CD4-positive, alpha-beta T cell treated with Interleukin-17A for 4 hours (primary cell): ENCODE measurements around the gene ALKBH3.

ENCODE experiments used
- DNase-seq: peaks from one replicate; pipeline ENCODE4 v3.0.0-alpha.2; 2020; ENCODE audit warnings: mixed read lengths

ALKBH3 gene

DNA sequence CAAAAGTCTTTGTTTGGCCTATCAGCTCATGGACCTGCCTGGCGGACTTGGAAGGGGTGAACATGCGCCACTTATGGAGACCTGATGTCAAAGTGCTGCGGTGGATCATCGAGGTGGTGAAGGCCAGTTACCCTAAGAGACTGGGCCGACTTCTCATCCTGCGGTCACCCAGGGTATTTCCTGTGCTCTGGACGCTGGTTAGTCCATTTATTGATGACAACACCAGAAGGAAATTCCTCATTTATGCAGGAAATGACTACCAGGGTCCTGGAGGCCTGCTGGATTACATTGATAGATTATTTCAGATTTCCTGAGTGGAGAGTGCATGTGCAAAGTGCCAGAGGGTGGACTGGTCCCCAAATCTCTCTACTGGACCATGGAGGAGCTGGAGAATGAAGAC, 17.9 kb downstream of the ALKBH3 start:
- DNase-seq: no peak

DNA sequence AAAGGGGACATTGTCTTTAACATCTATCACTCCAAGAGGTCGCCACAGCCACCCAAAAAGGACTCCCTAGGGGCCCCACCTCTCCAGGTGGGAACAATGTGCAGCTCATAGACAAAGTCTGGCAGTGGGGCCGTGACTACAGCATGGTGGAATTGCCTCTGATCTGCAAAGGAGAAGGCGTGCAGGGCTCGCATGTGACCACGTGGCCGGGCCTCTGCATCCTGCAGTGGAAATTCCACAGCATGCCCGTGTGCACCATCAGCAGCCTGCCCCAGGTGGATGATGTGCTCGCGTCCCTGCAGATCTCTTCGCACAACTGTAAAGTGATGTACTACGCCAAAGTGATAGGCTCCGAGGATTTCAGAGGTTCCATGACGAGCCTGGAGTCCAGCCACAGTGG, 18.5 kb downstream of the ALKBH3 start:
- no peak for DNase-seq

- DNase-seq: no peak
Observed at GRCh38 chr11:43901551-43901950, 20.9 kb downstream of the ALKBH3 start.

- no peak for DNase-seq
Observed at GRCh38 chr11:43903078-43903477, 22.4 kb downstream of the ALKBH3 start.

DNA sequence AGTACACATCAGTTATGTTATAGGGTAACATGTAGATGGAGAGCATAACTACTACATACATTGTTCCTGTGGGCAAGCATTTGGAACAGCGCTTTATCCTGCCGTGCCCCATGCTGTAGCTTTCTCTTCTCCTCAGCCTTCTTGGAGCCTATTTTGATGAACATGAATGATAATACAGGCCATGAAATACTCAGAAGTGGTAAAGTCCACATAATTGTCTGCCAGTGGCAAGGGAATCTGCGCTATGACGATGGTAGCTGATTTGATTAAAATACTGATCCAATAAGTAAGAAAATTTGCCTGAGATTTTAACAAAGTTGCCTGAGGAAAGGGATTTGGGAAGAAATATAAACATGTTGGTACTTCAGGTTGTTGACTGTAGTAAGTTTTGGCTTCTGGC, 23.3 kb downstream of the ALKBH3 start:
- DNase-seq: no peak

GRCh38 chr11:43904742-43905535, 24.3 kb downstream of the ALKBH3 start:
- no peak for DNase-seq

GRCh38 chr11:43905813-43906241, 25.2 kb downstream of the ALKBH3 start:
- no peak for DNase-seq

DNA sequence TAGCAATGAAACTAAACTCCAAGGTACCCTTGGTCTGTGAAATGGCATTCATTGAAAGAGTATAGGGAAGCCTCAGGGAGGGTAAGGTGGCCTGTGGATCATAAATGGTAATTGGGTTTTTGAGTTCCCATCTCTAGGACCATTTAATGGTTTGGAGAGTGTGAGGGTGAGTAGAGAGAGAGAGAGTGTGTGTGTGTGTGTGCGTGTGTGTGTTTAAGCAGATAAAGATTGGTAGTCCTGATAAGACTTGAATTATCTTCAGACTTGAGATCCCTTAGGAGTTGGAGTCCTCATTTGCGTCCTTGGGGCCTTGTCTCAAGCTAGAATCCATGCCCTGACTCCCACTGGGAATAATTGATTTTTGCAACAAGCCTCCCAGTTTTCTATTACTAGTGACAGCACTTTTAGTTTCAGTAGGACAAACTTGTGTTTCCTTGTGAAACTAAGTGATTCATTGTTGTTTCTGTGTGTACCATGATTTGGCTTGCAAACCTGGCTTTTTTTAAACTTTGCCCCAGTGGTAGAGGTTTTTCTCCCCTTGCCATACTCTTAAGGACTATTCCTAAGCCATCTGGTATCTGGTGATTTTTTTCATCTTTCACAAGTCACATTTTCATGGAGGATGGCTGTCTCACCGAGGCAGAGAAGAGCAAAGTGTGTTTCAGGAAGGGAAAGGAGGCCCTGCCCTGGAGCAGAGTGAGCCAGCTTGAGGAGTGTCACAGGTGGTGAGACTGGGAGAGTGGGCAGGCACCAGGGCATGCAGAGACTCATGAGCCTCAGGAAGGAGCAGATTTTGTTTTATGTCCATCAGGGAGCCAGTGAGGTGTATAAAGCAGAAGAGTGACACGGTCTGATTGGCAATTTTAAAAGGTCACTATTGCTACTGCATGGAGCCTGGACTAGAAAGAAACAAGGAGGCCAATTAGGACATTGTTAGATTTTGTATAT, 26.7 kb downstream of the ALKBH3 start:
- no peak for DNase-seq

DNA sequence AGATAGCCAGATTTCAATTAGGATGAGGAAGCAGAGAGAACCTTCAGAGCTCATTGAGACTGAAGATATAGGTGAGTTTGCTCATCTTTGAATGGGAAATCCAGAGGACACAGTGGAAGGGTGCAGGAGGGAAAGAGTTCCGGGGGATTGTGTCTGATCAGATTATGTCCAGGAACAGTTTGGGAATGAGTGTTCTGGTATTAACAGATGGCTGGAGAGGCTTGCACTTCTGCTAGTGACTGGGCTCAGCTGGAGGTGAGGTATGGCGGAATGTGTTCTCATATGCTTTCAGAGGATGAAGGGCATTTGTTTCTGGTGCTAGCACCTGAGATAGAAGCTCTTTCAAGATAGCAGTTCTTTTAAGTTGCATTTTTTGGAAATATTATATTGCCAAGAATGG, 27.6 kb downstream of the ALKBH3 start:
- DNase-seq: no peak

DNA sequence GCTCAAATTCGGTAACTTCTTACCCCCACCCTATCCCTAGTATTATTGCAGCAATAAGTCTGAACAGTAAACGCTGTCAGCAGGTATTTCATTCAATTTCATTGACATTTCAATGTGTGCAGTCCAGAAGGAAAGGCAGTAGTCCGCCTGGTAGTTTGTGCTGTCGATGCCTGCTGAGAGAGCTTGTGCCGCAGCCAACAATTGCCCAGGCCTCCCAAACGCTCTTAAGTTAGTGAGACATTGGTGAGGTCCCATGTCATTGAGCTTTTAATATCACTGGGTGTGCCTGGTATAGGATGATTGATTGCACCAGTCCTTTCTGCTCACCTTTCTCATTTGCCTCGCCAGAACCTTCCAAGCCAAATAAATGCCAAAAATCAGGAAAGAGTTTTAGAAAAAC, 28.1 kb downstream of the ALKBH3 start:
- DNase-seq: no peak

- no peak for DNase-seq
Observed at GRCh38 chr11:43913829-43914380, 33.3 kb downstream of the ALKBH3 start.

- no peak for DNase-seq
Observed at GRCh38 chr11:43914466-43914865, 33.8 kb downstream of the ALKBH3 start.

- no peak for DNase-seq
Observed at GRCh38 chr11:43916621-43917020, 36.0 kb downstream of the ALKBH3 start.

GRCh38 chr11:43917851-43918250, 37.2 kb downstream of the ALKBH3 start:
- DNase-seq: no peak

GRCh38 chr11:43918662-43919061, 38.0 kb downstream of the ALKBH3 start:
- DNase-seq: no peak

DNA sequence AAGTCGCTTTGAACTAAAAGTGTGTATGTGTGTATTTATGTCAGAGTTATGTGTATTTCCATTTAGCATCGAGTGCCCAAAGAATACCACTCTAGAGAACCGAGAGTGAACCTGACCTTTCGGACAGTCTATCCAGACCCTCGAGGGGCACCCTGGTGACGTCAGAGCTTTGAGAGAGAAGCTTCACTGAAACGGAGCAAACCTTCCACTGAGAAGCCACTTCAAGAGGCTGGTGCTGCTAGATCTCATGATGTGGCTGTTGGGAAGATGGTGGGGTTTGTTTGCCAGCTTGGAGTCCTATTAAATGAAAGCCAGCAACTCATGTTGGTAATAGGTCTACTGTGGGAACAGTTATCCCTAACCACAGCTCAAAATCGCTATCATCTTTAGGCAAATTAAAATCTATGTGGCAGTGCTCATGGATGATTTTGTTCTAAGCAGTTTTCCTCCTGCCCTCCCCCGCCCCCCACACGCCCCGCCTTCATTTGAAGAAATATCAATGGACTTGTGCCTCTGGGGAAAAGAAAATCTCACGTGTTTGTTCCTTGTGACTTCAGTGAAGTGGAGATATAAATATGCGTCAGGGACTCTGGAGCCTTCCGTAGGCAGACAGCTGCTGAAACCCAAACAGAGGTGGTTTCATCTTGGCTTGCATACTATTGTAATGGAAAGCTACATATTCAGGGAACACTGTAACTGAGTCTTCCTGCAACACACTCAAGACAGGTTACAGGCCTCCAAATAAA, 39.4 kb downstream of the ALKBH3 start:
- DNase-seq: no peak

- DNase-seq: no peak
Observed at GRCh38 chr11:43920598-43921419, 40.2 kb downstream of the ALKBH3 start.

DNA sequence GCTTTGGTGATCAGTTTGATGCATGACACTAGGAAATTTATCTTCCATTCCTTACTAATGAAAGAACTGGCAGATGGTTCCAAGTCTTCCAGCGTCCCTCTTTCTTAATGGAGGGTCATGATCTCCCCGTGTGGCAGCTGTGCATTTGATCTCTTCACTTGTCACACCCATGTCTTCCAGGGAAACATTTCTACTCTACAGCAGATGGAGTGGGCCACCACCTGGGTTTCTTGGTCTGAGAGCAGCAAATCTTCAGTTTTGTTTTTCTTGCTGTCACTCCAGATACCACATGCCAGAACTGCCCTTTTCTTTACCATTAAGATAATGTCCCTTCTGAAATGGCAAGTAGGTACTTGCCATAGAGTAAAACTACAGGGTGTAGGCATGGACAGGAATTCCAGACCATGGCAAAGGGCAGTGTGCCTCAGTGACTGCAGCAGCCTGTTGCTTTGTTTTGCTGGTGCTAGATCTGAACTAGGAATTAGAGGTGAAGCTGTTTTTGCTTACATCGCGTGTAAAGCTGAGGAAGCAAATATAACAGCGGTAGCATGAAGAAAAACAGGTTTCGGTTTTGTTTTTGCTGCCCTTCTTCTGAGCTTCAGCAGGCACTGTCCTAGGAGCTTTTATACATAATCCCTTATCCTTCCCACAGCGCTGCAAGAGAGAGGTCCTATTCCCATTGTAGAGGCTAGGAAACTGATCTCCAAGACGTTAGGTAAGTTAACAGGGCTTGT, 41.1 kb downstream of the ALKBH3 start:
- DNase-seq: no peak

DNA sequence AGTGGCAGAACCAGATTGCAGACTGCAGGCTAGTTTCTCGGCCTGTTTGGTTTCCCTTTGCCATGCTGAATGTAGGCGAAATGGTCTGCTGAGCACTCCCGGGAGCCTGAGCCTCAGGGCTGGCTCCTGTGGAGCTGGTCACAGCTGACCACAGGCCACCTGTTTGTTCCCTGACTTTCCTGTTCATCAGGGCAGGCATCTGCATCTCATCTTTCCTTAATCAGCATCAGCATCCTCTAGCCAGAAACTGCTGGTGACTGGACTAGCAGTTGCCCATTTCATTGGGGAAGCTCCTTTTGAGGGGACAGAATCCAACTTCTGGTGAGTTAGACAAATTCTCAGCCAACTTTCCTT, 41.6 kb downstream of the ALKBH3 start:
- DNase-seq: no peak

GRCh38 chr11:43922744-43923405, 42.2 kb downstream of the ALKBH3 start:
- no peak for DNase-seq
